Activated CD4-positive, alpha-beta T cell treated with anti-CD3 and anti-CD28 coated beads, Interleukin-2, amount 10 ng/mL, durations not matched to agents 24 days and 14 days (primary cell): ENCODE data around the gene MLC1. TPM values are rescaled to one million over a fixed set of nuclear protein-coding genes. Genes with fewer than 3 reads are reported as not detected.

Experiments
- DNase-seq: peaks from one replicate; pipeline ENCODE4 v3.0.0; 2022
- H3K27ac Mint-ChIP-seq: one replicate; pipeline ENCODE4 v1.8.0; 2022; ENCODE audit warnings: mild to moderate bottlenecking, mixed read lengths
- H3K27me3 Mint-ChIP-seq: one replicate; pipeline ENCODE4 v1.8.0; 2022; ENCODE audit warnings: mixed read lengths
- H3K36me3 Mint-ChIP-seq: one replicate; pipeline ENCODE4 v1.8.0; 2022; ENCODE audit warnings: low read depth, mild to moderate bottlenecking, mixed read lengths
- H3K4me1 Mint-ChIP-seq: one replicate; pipeline ENCODE4 v1.8.0; 2021; ENCODE audit warnings: mixed read lengths
- H3K4me3 Mint-ChIP-seq: one replicate; pipeline ENCODE4 v1.8.0; 2022; ENCODE audit warnings: mild to moderate bottlenecking, moderate library complexity, mixed read lengths
- H3K9me3 Mint-ChIP-seq: one replicate; pipeline ENCODE4 v1.8.0; 2021; ENCODE audit warnings: mixed read lengths
- intact Hi-C: fragments of 100-400 bp; cut with micrococcal nuclease; formaldehyde crosslinking; loops from one replicate; pipeline ENCODE4 v1.15.1; 2023
- total RNA-seq: library from RNA; stranded (reverse); gene quantifications from 2 replicates; pipeline ENCODE4 v1.2.3, GENCODE V29; 2022

MLC1 gene
- total RNA-seq, result not detected in 2 replicates

- Mint-ChIP-seq H3K36me3 (peaks cover 4% of the 10 kb centered on the region), H3K27ac (no peak within 1 kb of the TSS), H3K9me3 (peaks cover 10% of the 10 kb centered on the region), H3K4me1 (peaks cover 5% of the 10 kb centered on the region), H3K27me3 (peaks cover 17% of the 10 kb centered on the region), H3K4me3 (peak within 1 kb of the TSS; percentile 52)
- DNase-seq, result peak; percentile 59
- intact Hi-C loops, result no loop called here
These were observed at the start of gene MLC1 for GRCh38 chr22:50085211-50085972. Gene MLC1, minus strand, starts transcription at chr22:50085426. Its CDS starts 524 bp downstream, at chr22:50084902.

- H3K4me1 Mint-ChIP-seq, result peaks cover 2% of the 10 kb centered on the region
- intact Hi-C loops, result no loop called here
- no peak overlapping the region for H3K27ac Mint-ChIP-seq
- DNase-seq, result no peak
- H3K27me3 Mint-ChIP-seq, result peaks cover 34% of the 10 kb centered on the region
- H3K4me3 Mint-ChIP-seq, result no peak overlapping the region
- H3K9me3 Mint-ChIP-seq, result no peaks in the 10 kb centered on the region
- no peaks in the 10 kb centered on the region for H3K36me3 Mint-ChIP-seq
These were observed 49.3 kb upstream of the MLC1 start for GRCh38 chr22:50134481-50134880.

- no peaks in the 10 kb centered on the region for H3K4me1 Mint-ChIP-seq
- no peaks in the 10 kb centered on the region for H3K9me3 Mint-ChIP-seq
- no peak for DNase-seq
- peaks cover 23% of the 10 kb centered on the region for H3K27me3 Mint-ChIP-seq
- H3K4me3 Mint-ChIP-seq, result no peak overlapping the region
- intact Hi-C loops, result no loop called here
- no peak overlapping the region for H3K27ac Mint-ChIP-seq
- no peaks in the 10 kb centered on the region for H3K36me3 Mint-ChIP-seq
These were observed 46.7 kb upstream of the MLC1 start for GRCh38 chr22:50131894-50132293.

GRCh38 chr22:50129121-50129736 lies 44.0 kb upstream of the MLC1 start:
- no peak for DNase-seq
- Mint-ChIP-seq H3K9me3 (no peaks in the 10 kb centered on the region), H3K27me3 (peaks cover 20% of the 10 kb centered on the region), H3K4me3 (no peak overlapping the region), H3K4me1 (no peaks in the 10 kb centered on the region), H3K27ac (no peak overlapping the region), H3K36me3 (no peaks in the 10 kb centered on the region)
- intact Hi-C loops, result no loop called here

- no peaks in the 10 kb centered on the region for H3K4me1 Mint-ChIP-seq
- H3K9me3 Mint-ChIP-seq, result peaks cover 4% of the 10 kb centered on the region
- H3K36me3 Mint-ChIP-seq, result no peaks in the 10 kb centered on the region
- no peak overlapping the region for H3K4me3 Mint-ChIP-seq
- intact Hi-C loops, result no loop called here
- peaks cover 23% of the 10 kb centered on the region for H3K27me3 Mint-ChIP-seq
- no peak for DNase-seq
- H3K27ac Mint-ChIP-seq, result no peak overlapping the region
These were observed 39.8 kb upstream of the MLC1 start for GRCh38 chr22:50125029-50125428.

- no peak for DNase-seq
- Mint-ChIP-seq H3K9me3 (peaks cover 4% of the 10 kb centered on the region), H3K27me3 (peaks cover 23% of the 10 kb centered on the region), H3K4me3 (no peak overlapping the region), H3K27ac (no peak overlapping the region), H3K4me1 (no peaks in the 10 kb centered on the region), H3K36me3 (no peaks in the 10 kb centered on the region)
- intact Hi-C loops, result no loop called here
These were observed 37.9 kb upstream of the MLC1 start for GRCh38 chr22:50123119-50123518.

GRCh38 chr22:50121202-50121740 lies 36.0 kb upstream of the MLC1 start:
- Mint-ChIP-seq H3K36me3 (no peaks in the 10 kb centered on the region), H3K9me3 (peaks cover 4% of the 10 kb centered on the region), H3K27me3 (peaks cover 23% of the 10 kb centered on the region), H3K4me1 (no peaks in the 10 kb centered on the region), H3K4me3 (no peak overlapping the region), H3K27ac (no peak overlapping the region)
- no peak for DNase-seq
- intact Hi-C loops, result no loop called here

- intact Hi-C loops, result no loop called here
These were observed 34.6 kb upstream of the MLC1 start for GRCh38 chr22:50119768-50120251.

GRCh38 chr22:50119169-50119767 lies 34.0 kb upstream of the MLC1 start:
- Mint-ChIP-seq H3K9me3 (peaks cover 4% of the 10 kb centered on the region), H3K36me3 (no peaks in the 10 kb centered on the region), H3K27ac (no peak overlapping the region), H3K4me1 (no peaks in the 10 kb centered on the region), H3K27me3 (peaks cover 21% of the 10 kb centered on the region), H3K4me3 (no peak overlapping the region)
- intact Hi-C loops, result no loop called here
- no peak for DNase-seq

More at GRCh38 chr22:50119768-50120251, 34.6 kb upstream of the MLC1 start:
- H3K36me3 Mint-ChIP-seq, result no peaks in the 10 kb centered on the region
- DNase-seq, result no peak
- no peak overlapping the region for H3K27ac Mint-ChIP-seq
- H3K4me1 Mint-ChIP-seq, result no peaks in the 10 kb centered on the region
- H3K9me3 Mint-ChIP-seq, result peaks cover 4% of the 10 kb centered on the region
- H3K27me3 Mint-ChIP-seq, result peaks cover 22% of the 10 kb centered on the region
- no peak overlapping the region for H3K4me3 Mint-ChIP-seq

- no peaks in the 10 kb centered on the region for H3K4me1 Mint-ChIP-seq
- H3K4me3 Mint-ChIP-seq, result no peak overlapping the region
- no peak for DNase-seq
- intact Hi-C loops, result no loop called here
- no peak overlapping the region for H3K27ac Mint-ChIP-seq
- H3K36me3 Mint-ChIP-seq, result no peaks in the 10 kb centered on the region
- H3K9me3 Mint-ChIP-seq, result no peaks in the 10 kb centered on the region
- peaks cover 17% of the 10 kb centered on the region for H3K27me3 Mint-ChIP-seq
These were observed 33.4 kb upstream of the MLC1 start for GRCh38 chr22:50118557-50119168.

GRCh38 chr22:50118129-50118528 lies 32.9 kb upstream of the MLC1 start:
- H3K4me3 Mint-ChIP-seq, result no peak overlapping the region
- no peaks in the 10 kb centered on the region for H3K36me3 Mint-ChIP-seq
- H3K4me1 Mint-ChIP-seq, result no peaks in the 10 kb centered on the region
- H3K27ac Mint-ChIP-seq, result no peak overlapping the region
- no peaks in the 10 kb centered on the region for H3K9me3 Mint-ChIP-seq
- no peak for DNase-seq
- H3K27me3 Mint-ChIP-seq, result peaks cover 20% of the 10 kb centered on the region
- intact Hi-C loops, result no loop called here

GRCh38 chr22:50117168-50117762 lies 32.0 kb upstream of the MLC1 start:
- Mint-ChIP-seq H3K36me3 (no peaks in the 10 kb centered on the region), H3K4me3 (no peak overlapping the region)
- intact Hi-C loops, result no loop called here

GRCh38 chr22:50115693-50116092 lies 30.5 kb upstream of the MLC1 start:
- Mint-ChIP-seq H3K27ac (no peak overlapping the region), H3K9me3 (no peaks in the 10 kb centered on the region), H3K36me3 (no peaks in the 10 kb centered on the region), H3K4me1 (peaks cover 16% of the 10 kb centered on the region), H3K4me3 (no peak overlapping the region), H3K27me3 (peaks cover 15% of the 10 kb centered on the region)
- intact Hi-C loops, result no loop called here
- DNase-seq, result no peak

More at GRCh38 chr22:50117168-50117762, 32.0 kb upstream of the MLC1 start:
- Mint-ChIP-seq H3K27ac (no peak overlapping the region), H3K27me3 (peaks cover 23% of the 10 kb centered on the region), H3K9me3 (no peaks in the 10 kb centered on the region), H3K4me1 (peaks cover 7% of the 10 kb centered on the region)
- DNase-seq, result no peak
